22Rv1 (cell line): ENCODE data around the gene LGI2.
"Not testable (repeated sequence)": the region's sequence is repeated elsewhere in the genome, so short reads cannot be mapped to it uniquely, and the experiment has no call there.

Experiments used
- H3K27ac ChIP-seq: fragments of 450-650 bp; 2 replicates; pipeline ENCODE4 v1.5.1; 2017
- ZFX ChIP-seq: fragments of 450-650 bp; IDR thresholded peaks from 2 replicates; pipeline ENCODE4 v1.6.1; 2017; ENCODE audit warnings: antibody characterized with exemption, borderline replicate concordance
- TF ChIP-seq, protein P1 (sequence below): fragments of 450-650 bp; IDR thresholded peaks from 2 replicates; pipeline ENCODE4 v1.5.1; 2017; ENCODE audit warnings: mild to moderate bottlenecking

Gene LGI2

DNA sequence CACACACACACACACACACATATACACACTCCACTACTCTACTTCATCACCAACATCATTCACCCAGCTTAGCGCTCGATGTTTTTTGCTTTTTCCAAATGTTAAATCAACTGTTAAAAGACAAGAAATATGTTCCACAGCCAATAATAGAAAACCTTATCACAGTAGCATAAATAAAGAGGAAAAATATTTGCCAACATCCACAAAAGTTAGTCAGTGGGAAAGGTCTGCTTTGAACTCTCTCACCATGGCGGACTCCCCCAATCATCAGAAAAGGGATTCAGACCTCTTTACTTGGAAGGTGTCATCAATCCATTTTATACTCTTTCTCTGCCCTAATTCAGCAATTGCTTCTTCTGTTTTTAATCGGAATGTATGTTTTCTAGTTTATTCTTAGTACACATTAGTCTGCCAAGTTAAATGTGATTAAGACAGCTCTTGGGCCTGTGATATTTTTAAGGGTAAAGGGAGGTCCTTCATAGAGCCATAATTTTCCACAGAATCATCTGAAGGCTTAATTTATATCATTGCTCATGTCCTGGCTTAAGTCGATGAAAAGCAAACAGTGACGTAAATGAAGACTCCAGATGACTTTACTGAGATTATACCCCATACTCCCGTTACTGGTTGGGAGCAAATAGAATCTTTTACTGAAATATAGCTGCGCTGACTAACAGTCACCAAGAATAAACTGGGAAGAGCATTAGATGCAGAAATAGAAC, 29.7 kb upstream of the LGI2 start:
- no peak for TF ChIP-seq ZFX
- TF ChIP-seq, protein P1, sequence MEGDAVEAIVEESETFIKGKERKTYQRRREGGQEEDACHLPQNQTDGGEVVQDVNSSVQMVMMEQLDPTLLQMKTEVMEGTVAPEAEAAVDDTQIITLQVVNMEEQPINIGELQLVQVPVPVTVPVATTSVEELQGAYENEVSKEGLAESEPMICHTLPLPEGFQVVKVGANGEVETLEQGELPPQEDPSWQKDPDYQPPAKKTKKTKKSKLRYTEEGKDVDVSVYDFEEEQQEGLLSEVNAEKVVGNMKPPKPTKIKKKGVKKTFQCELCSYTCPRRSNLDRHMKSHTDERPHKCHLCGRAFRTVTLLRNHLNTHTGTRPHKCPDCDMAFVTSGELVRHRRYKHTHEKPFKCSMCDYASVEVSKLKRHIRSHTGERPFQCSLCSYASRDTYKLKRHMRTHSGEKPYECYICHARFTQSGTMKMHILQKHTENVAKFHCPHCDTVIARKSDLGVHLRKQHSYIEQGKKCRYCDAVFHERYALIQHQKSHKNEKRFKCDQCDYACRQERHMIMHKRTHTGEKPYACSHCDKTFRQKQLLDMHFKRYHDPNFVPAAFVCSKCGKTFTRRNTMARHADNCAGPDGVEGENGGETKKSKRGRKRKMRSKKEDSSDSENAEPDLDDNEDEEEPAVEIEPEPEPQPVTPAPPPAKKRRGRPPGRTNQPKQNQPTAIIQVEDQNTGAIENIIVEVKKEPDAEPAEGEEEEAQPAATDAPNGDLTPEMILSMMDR: no peak
- no peak overlapping the region for H3K27ac ChIP-seq

DNA sequence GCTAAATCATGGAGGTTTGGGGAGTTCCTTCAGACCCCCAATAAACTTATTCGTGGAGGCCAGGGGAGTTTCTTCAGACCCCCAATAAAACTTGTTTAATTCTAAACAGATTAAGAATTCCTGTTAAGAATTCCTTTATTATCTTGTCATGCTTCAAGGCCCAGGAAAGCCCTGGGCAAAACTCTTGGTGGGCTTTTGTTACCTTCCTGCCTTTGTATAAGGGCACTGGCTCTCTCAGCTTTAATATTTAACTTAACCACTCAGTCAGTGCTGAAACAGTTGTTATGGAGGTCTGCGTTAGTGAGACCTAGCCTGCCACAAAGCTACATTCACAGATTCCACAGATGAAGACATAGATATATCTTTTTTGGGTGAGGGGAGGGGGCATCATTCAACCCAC, 29.0 kb upstream of the LGI2 start:
- H3K27ac ChIP-seq: no peak overlapping the region
- TF ChIP-seq, protein P1: no peak
- TF ChIP-seq ZFX: no peak

DNA sequence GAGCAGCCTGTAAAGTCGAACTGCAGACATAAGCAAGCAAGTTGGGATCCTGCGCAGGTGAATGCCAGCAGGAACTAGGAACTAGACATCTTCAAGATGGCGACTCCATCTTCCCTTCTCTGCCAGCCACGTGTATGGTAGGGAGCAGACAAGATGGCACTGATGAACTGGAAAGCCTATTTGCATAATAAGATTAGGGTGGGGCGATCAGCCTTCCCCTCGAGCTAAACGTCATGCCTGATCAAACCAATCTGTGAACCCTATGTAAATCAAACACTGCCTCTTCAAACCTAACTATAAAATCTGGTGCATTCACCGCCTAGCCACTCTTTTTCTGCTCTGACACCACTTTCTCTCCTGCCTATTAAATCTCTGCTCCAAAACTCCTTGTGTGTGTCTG, 28.1 kb upstream of the LGI2 start:
- H3K27ac ChIP-seq: no peak overlapping the region
- TF ChIP-seq ZFX: no peak
- TF ChIP-seq, protein P1: no peak

DNA sequence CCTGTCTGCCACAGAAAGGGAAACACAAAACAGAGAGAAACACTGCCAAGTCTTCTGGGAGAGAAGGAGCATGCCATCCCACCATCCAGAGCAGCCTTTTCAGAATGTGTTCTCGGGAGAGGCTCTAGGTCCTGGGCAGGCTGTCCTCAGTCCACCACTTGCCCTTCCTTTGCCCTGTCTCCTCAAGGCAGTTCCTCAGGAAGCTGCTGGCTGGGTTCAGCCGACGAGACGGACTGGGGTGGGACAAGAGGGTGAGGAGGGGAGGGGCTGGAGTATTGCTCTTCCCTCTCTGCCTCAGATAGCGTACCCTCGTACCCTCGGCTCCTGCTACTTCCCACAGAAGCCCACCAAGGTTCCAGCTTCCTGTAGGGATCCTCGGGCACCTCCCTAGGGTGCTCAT, 26.6 kb upstream of the LGI2 start:
- TF ChIP-seq ZFX: no peak
- TF ChIP-seq, protein P1: no peak
- H3K27ac ChIP-seq: no peak overlapping the region

DNA sequence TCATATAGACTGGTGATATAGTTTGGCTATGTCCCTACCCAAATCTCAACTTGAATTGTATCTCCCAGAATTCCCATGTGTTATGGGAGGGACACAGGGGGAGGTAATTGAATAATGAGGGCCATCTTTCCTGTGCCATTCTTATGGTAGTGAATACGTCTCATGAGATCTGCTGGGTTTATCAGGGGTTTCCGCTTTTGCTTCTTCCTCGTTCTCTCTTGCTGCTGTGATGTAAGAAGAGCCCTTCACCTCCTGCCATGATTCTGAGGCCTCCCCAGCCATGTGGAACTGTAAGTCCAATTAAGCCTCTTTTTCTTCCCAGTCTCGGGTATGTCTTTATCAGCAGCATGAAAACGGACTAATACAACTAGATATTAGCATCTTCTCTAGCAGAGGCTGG, 21.3 kb upstream of the LGI2 start:
- not testable (repeated sequence) for H3K27ac ChIP-seq

DNA sequence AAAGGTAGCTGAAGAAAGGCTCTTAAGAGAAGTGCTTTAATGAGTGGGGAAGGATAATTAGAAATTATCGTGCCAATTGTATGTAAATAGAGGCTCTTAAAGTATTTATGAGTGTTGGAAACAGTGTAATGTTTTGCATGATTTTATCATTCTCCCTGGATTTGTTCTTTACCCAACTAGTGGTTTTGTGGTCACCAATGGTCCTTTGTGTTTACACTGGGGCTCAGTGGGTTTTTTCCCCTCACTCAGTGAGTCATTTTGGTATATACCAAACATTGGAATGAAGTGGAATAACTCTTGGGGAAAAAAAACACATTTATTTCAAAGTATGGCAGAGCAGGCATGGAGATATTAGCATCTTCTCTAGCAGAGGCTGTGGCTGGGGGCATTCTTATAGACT, 20.8 kb upstream of the LGI2 start:
- no peak overlapping the region for H3K27ac ChIP-seq
- TF ChIP-seq, protein P1: no peak
- no peak for TF ChIP-seq ZFX

DNA sequence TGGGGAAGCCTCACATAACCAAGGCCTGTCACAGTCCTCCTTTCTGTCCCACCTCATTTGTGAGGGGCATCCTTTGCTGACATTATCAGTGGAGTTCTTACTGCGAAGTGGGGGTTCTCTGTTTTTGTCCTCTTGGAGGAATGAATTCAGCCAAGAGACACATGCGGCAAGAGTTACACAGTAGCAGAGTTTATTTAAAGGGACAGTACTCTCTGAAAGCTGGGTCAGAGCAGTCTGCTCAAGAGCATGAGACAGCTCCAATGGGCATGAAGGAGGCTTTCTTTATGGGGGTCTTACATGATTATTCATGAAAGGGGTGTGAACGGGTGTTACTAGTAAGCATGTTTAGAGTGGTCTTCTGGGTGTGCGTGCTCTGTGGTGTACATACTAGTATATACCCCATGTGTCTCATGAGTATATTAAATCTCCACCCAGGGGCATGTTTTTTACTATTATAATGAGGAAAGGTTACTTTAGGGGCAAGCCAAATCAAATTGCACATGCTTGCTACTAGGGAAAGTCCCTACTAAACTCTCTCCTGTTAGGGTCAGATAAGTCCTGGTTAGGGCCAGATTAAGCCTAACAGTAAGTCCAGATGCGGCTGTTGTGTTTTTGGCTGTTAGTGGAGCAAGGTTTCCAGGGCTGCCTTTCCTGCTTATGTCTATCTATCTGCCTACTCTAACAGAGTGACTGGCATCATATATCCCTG, 19.8 kb upstream of the LGI2 start:
- no peak overlapping the region for H3K27ac ChIP-seq
- no peak for TF ChIP-seq ZFX
- TF ChIP-seq, protein P1: no peak
